SK-N-SH (cell line): ENCODE results near the gene MTF2.

Experiments used
- EP300 ChIP-seq, 2 experiments: IDR thresholded peaks; 2 replicates each; pipeline versions ENCODE4 v1.4.0 to v1.6.1; 2012; ENCODE audit warnings: borderline replicate concordance in 1 of 2, low read depth in 1 of 2, low read length in 1 of 2
- FOXM1 ChIP-seq: IDR thresholded peaks from 2 replicates; pipeline ENCODE4 v1.4.0; 2012; ENCODE audit warnings: low read depth, mild to moderate bottlenecking
- RAD21 ChIP-seq: IDR thresholded peaks from 2 replicates; pipeline ENCODE4 v1.6.1; 2012; ENCODE audit warnings: mild to moderate bottlenecking, low read length
- YY1 ChIP-seq: IDR thresholded peaks from 2 replicates; pipeline ENCODE4 v1.4.0; 2012; ENCODE audit warnings: low read depth, mild to moderate bottlenecking
- ZBTB33 ChIP-seq: IDR thresholded peaks from 2 replicates; pipeline ENCODE4 v1.4.0; 2012; ENCODE audit warnings: low read depth, borderline replicate concordance

- TF ChIP-seq EP300 (IDR thresholded peaks at IDR 0.05; ENCODE audit: borderline replicate concordance in 1 of 2, low read depth in 1 of 2, low read length in 1 of 2) (no peak), FOXM1 (no peak), ZBTB33 (no peak), YY1 (no peak), RAD21 (no peak)
These were observed 2.6 kb downstream of the MTF2 start for GRCh38 chr1:93081716-93082115.
